Fibroblast of lung (primary cell): ENCODE results near the gene CABCOCO1. TPM values are rescaled to one million over a fixed set of nuclear protein-coding genes. Genes with fewer than 3 reads are reported as not detected.

Experiments used
- DNase-seq, 2 donors: peaks; one replicate each; pipeline versions ENCODE4 v3.0.0 to v3.0.0-alpha.2; 2010; ENCODE audit warnings: low read depth in 2 of 2
- H2AFZ ChIP-seq: 2 replicates; pipeline ENCODE4 v1.5.1; 2012; ENCODE audit warnings: low read length, control low read depth, inconsistent platforms
- H3K27ac ChIP-seq: 2 replicates; pipeline ENCODE4 v1.5.1; 2011; ENCODE audit warnings: low read length, control low read depth; ENCODE audit not compliant: insufficient read depth
- H3K27me3 ChIP-seq: 2 replicates; pipeline ENCODE4 v1.5.1; 2011; ENCODE audit warnings: mild to moderate bottlenecking, low read length; ENCODE audit not compliant: control insufficient read depth, insufficient read depth
- H3K36me3 ChIP-seq: 2 replicates; pipeline ENCODE4 v1.5.1; 2011; ENCODE audit warnings: low read length; ENCODE audit not compliant: control insufficient read depth, insufficient read depth
- H3K4me1 ChIP-seq: 2 replicates; pipeline ENCODE4 v1.5.1; 2011; ENCODE audit warnings: low read length; ENCODE audit not compliant: control insufficient read depth, insufficient read depth; ENCODE audit errors: extremely low read depth
- H3K4me2 ChIP-seq: 2 replicates; pipeline ENCODE4 v1.5.1; 2011; ENCODE audit warnings: low read length, control low read depth; ENCODE audit not compliant: insufficient read depth; ENCODE audit errors: extremely low read depth
- H3K4me3 ChIP-seq, 4 experiments: fragments of 200-600 bp in 1 of 4; sonication (generic) in 1 of 4; replicated peaks in 1 of 4; 2 replicates each; pipeline ENCODE4 v1.5.1; 2011 to 2016; ENCODE audit warnings: low read length in 4 of 4, low read depth in 3 of 4, mild to moderate bottlenecking in 3 of 4, control low read depth in 2 of 4, inconsistent platforms in 1 of 4, mixed read lengths in 1 of 4; ENCODE audit not compliant: insufficient read depth in 1 of 4; ENCODE audit errors: control extremely low read depth in 1 of 4
- H3K79me2 ChIP-seq: 2 replicates; pipeline ENCODE4 v1.5.1; 2012; ENCODE audit warnings: mild to moderate bottlenecking, low read length, inconsistent platforms; ENCODE audit not compliant: control insufficient read depth, insufficient read depth
- H3K9ac ChIP-seq: 2 replicates; pipeline ENCODE4 v1.5.1; 2011; ENCODE audit warnings: mild to moderate bottlenecking, low read length, control low read depth; ENCODE audit not compliant: insufficient read depth
- H3K9me3 ChIP-seq: 2 replicates; pipeline ENCODE4 v1.5.1; 2012; ENCODE audit warnings: low read depth, low read length; ENCODE audit not compliant: control insufficient read depth, insufficient read depth
- H4K20me1 ChIP-seq: 2 replicates; pipeline ENCODE4 v1.5.1; 2011; ENCODE audit warnings: low read length; ENCODE audit not compliant: control insufficient read depth, insufficient read depth; ENCODE audit errors: extremely low read depth
- CTCF ChIP-seq, 2 donors: IDR thresholded peaks in 1 of 2; conservative IDR thresholded peaks in 1 of 2; 1 replicate in 1 of 2; 2 replicates in 1 of 2; pipeline ENCODE4 v1.5.1; 2011 to 2012; ENCODE audit warnings: low read length in 2 of 2, control low read depth in 1 of 2, inconsistent platforms in 1 of 2, low read depth in 1 of 2, mild to moderate bottlenecking in 1 of 2
- EZH2 ChIP-seq: IDR thresholded peaks from 2 replicates; pipeline ENCODE4 v1.5.1; 2012; ENCODE audit warnings: low read length, control low read depth, mild to moderate bottlenecking; ENCODE audit errors: missing control alignments
- polyA plus RNA-seq, 2 donors: library from polyadenylated mRNA; depleted of rRNA in 1 of 2; stranded (reverse) in 1 of 2; unstranded in 1 of 2; fragments of >200 nt; gene quantifications; 2 replicates each; pipeline ENCODE4 v1.2.1, GENCODE V29; 2011 to 2012; ENCODE audit warnings: missing spikeins in 1 of 2
- total RNA-seq: library from RNA; depleted of rRNA; stranded (reverse); fragments of >200 nt; gene quantifications from 2 replicates; pipeline ENCODE4 v1.2.1, GENCODE V29; 2014

CABCOCO1 gene
- total and polyA plus RNA-seq, 2 donors (not counting 1 experiment from before 2014, with no cell fraction given), result 0.83 to 1.6 TPM

GRCh38 chr10:61779276-61779675, 116.5 kb downstream of the CABCOCO1 start:
- Histone ChIP-seq H3K9me3 (no peaks in the 10 kb centered on the region), H3K4me3 (no peak overlapping the region), H2AFZ (no peak overlapping the region), H3K4me2 (no peak overlapping the region), H4K20me1 (no peaks in the 10 kb centered on the region), H3K4me1 (no peaks in the 10 kb centered on the region), H3K79me2 (no peaks in the 10 kb centered on the region), H3K27ac (no peak overlapping the region), H3K36me3 (no peaks in the 10 kb centered on the region), H3K27me3 (no peaks in the 10 kb centered on the region), H3K9ac (no peak overlapping the region)
- no peak for DNase-seq
- TF ChIP-seq EZH2, result no peak
- no peak for TF ChIP-seq CTCF (conservative IDR thresholded peaks at IDR 0.05 in 1 of 2, IDR thresholded peaks at IDR 0.05 in 1 of 2; ENCODE audit: low read depth in 1 of 2, low read length in 2 of 2)

GRCh38 chr10:61779950-61780659, 117.4 kb downstream of the CABCOCO1 start:
- H3K9ac ChIP-seq, result no peak overlapping the region
- no peaks in the 10 kb centered on the region for H3K36me3 ChIP-seq
- H3K79me2 ChIP-seq, result no peaks in the 10 kb centered on the region
- no peak overlapping the region for H2AFZ ChIP-seq
- peak; percentile 51 to 94 for DNase-seq
- H3K27ac ChIP-seq, result peak overlapping the region; percentile 56
- no peaks in the 10 kb centered on the region for H4K20me1 ChIP-seq
- no peaks in the 10 kb centered on the region for H3K27me3 ChIP-seq
- H3K4me3 ChIP-seq, result no peak overlapping the region
- no peak overlapping the region for H3K4me2 ChIP-seq
- H3K4me1 ChIP-seq, result no peaks in the 10 kb centered on the region
- no peaks in the 10 kb centered on the region for H3K9me3 ChIP-seq
- TF ChIP-seq CTCF (conservative IDR thresholded peaks at IDR 0.05 in 1 of 2, IDR thresholded peaks at IDR 0.05 in 1 of 2; ENCODE audit: low read depth in 1 of 2, low read length in 2 of 2) (no peak), EZH2 (no peak)

GRCh38 chr10:61780732-61781131, 118.0 kb downstream of the CABCOCO1 start:
- Histone ChIP-seq H3K27ac (no peak overlapping the region), H3K27me3 (no peaks in the 10 kb centered on the region), H3K9ac (no peak overlapping the region)

More at GRCh38 chr10:61780732-61781131, 118.0 kb downstream of the CABCOCO1 start:
- no peak for DNase-seq
- H3K4me1 ChIP-seq, result no peaks in the 10 kb centered on the region
- H3K36me3 ChIP-seq, result no peaks in the 10 kb centered on the region
- no peaks in the 10 kb centered on the region for H4K20me1 ChIP-seq
- no peak for TF ChIP-seq CTCF (conservative IDR thresholded peaks at IDR 0.05 in 1 of 2, IDR thresholded peaks at IDR 0.05 in 1 of 2; ENCODE audit: low read depth in 1 of 2, low read length in 2 of 2)
- TF ChIP-seq EZH2, result no peak
- H3K4me2 ChIP-seq, result no peak overlapping the region
- H2AFZ ChIP-seq, result no peak overlapping the region
- H3K9me3 ChIP-seq, result no peaks in the 10 kb centered on the region
- no peaks in the 10 kb centered on the region for H3K79me2 ChIP-seq
- no peak overlapping the region for H3K4me3 ChIP-seq
